Esophagus muscularis mucosa (tissue), 3 donors: ENCODE measurements around the gene ARSG.
"Not testable (repeated sequence)": the region's sequence is repeated elsewhere in the genome, so short reads cannot be mapped to it uniquely, and the experiment has no call there.

Experiments used
- CTCF ChIP-seq, 3 experiments: fragments of 200-600 bp in 2 of 3; fragments of 450-650 bp in 1 of 3; sonication (generic) in 2 of 3; IDR thresholded peaks; one replicate each; pipeline ENCODE4 v1.5.1; 2017 to 2019; ENCODE audit warnings: antibody characterized with exemption in 3 of 3, mild to moderate bottlenecking in 2 of 3, moderate library complexity in 1 of 3
- POLR2AphosphoS5 ChIP-seq, 2 donors: sonication (generic); formaldehyde crosslinking; IDR thresholded peaks; one replicate each; pipeline ENCODE4 v1.6.1; 2017; ENCODE audit warnings: antibody characterized with exemption in 2 of 2

- not testable (repeated sequence) for TF ChIP-seq POLR2AphosphoS5, CTCF (IDR thresholded peaks at IDR 0.05)
Observed at GRCh38 chr17:68276339-68276738, 15.0 kb upstream of the ARSG start.
